ENCODE data around the gene SIRT3.

SIRT3 gene

GRCh38 chr11:235997-236773 is at the start of gene SIRT3:
Gene SIRT3, minus strand, starts transcription at chr11:236342. Its CDS starts 14 bp downstream, at chr11:236328.
- DNase-seq, result peak; percentile 77

GRCh38 chr11:285894-286220 is 49.7 kb upstream of the SIRT3 start:
- DNase-seq, result peak; percentile 13

- peak; percentile 13 for DNase-seq
Observed at GRCh38 chr11:285021-285893, 49.1 kb upstream of the SIRT3 start.

GRCh38 chr11:284105-285020 is 48.2 kb upstream of the SIRT3 start:
- no peak for DNase-seq

GRCh38 chr11:283405-284104 is 47.4 kb upstream of the SIRT3 start:
- no peak for DNase-seq

- DNase-seq, result no peak
Observed at GRCh38 chr11:282630-283360, 46.7 kb upstream of the SIRT3 start.

- no peak for DNase-seq
Observed at GRCh38 chr11:282171-282570, 46.0 kb upstream of the SIRT3 start.

GRCh38 chr11:281486-282161 is 45.5 kb upstream of the SIRT3 start:
- no peak for DNase-seq

GRCh38 chr11:280706-281485 is 44.8 kb upstream of the SIRT3 start:
- peak; percentile 36 for DNase-seq

GRCh38 chr11:279966-280705 is 44.0 kb upstream of the SIRT3 start:
- DNase-seq, result peak; percentile 56

- peak; percentile 30 for DNase-seq
Observed at GRCh38 chr11:279040-279965, 43.2 kb upstream of the SIRT3 start.

GRCh38 chr11:278001-278951 is 42.1 kb upstream of the SIRT3 start, which contains the start of gene NLRP6:
Gene NLRP6, plus strand, starts transcription at chr11:278407. Its CDS starts 163 bp downstream, at chr11:278570.
- DNase-seq, result peak; percentile 21

- DNase-seq, result no peak
Observed at GRCh38 chr11:276219-276618, 40.1 kb upstream of the SIRT3 start.

- no peak for DNase-seq
Observed at GRCh38 chr11:272931-273198, 36.7 kb upstream of the SIRT3 start.

- no peak for DNase-seq
Observed at GRCh38 chr11:272195-272930, 36.2 kb upstream of the SIRT3 start.

- DNase-seq, result no peak
Observed at GRCh38 chr11:271319-271715, 35.2 kb upstream of the SIRT3 start.
